IPS-NIHi7 (cell line): ENCODE data around the gene NKD1.

Experiments
- DNase-seq: peaks from one replicate; pipeline ENCODE4 v3.0.0; 2012; ENCODE audit warnings: mixed read lengths; ENCODE audit errors: extremely low spot score

Gene NKD1

DNA sequence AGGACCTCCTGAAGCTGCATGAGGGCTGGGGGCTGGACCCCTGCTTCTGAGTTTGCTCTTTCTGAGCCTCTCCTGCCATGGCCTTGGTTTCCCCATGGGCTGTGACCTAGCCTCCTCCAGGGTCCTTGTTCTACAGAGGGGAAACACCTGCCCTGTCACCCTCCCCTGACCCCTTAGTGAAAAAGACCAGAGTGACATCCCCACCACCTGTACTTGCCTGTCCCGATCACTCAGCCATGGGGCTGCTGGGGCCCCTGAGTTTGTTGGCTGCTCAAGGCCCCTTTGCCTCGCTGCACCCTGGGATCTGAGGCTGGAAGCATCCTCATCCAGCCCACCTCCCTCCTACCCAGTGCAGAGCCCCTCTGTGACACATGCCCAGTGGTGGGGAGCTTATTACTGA is 146.0 kb downstream of the NKD1 start:
- DNase-seq: no peak

- no peak for DNase-seq
These were observed 147.1 kb downstream of the NKD1 start for GRCh38 chr16:50695017-50696000.

- DNase-seq: no peak
These were observed 147.9 kb downstream of the NKD1 start for GRCh38 chr16:50696126-50696525.

- DNase-seq: no peak
These were observed 148.6 kb downstream of the NKD1 start for GRCh38 chr16:50696575-50697420.

DNA sequence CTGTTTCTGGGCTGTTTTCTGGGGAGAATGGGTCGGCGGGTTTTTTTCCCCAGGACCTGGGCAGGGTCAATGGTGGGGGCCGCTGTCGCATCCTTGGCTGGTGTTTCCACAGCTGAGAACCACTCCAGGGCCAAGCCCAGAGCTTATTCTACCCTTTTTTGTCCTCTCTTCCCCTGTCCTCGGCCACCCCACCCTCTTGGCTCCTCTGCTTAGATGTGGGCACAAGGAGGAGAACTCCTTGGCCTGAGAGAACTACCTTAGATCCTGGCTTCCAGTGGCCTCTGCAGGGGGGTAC is 149.2 kb downstream of the NKD1 start:
- no peak for DNase-seq

GRCh38 chr16:50697881-50698767 is 149.9 kb downstream of the NKD1 start:
- no peak for DNase-seq
